GM19193 (cell line): Measurements from ENCODE around the gene UFL1.

Experiments
- POLR2A ChIP-seq: IDR thresholded peaks from 4 replicates; pipeline ENCODE4 v1.6.1; 2011; ENCODE audit not compliant: insufficient read depth, insufficient read length; ENCODE audit errors: extremely low read depth

Gene UFL1

GRCh38 chr6:96521644-96522464 lies at the start of gene UFL1:
Gene UFL1 (plus strand): TSS chr6:96521806. CDS start chr6:96521874, 68 bp downstream.
- TF ChIP-seq POLR2A: peak; percentile 99

GRCh38 chr6:96478695-96479094 lies 42.9 kb upstream of the UFL1 start:
- TF ChIP-seq POLR2A: no peak

- TF ChIP-seq POLR2A: no peak
Observed at GRCh38 chr6:96491926-96492325, 29.7 kb upstream of the UFL1 start.

- no peak for TF ChIP-seq POLR2A
Observed at GRCh38 chr6:96499781-96500180, 21.8 kb upstream of the UFL1 start.

- no peak for TF ChIP-seq POLR2A
Observed at GRCh38 chr6:96502915-96503314, 18.7 kb upstream of the UFL1 start.

- TF ChIP-seq POLR2A: no peak
Observed at GRCh38 chr6:96505363-96505762, 16.2 kb upstream of the UFL1 start.

GRCh38 chr6:96509281-96509680 lies 12.3 kb upstream of the UFL1 start:
- no peak for TF ChIP-seq POLR2A

GRCh38 chr6:96520171-96521115 lies 1.2 kb upstream of the UFL1 start:
- no peak for TF ChIP-seq POLR2A

GRCh38 chr6:96521306-96521643 lies 331 bp upstream of the UFL1 start:
- no peak for TF ChIP-seq POLR2A

- TF ChIP-seq POLR2A: no peak
Observed at GRCh38 chr6:96522465-96523009, 931 bp downstream of the UFL1 start.

- TF ChIP-seq POLR2A: no peak
Observed at GRCh38 chr6:96528193-96528592, 6.6 kb downstream of the UFL1 start.

GRCh38 chr6:96532399-96532798 lies 10.8 kb downstream of the UFL1 start:
- no peak for TF ChIP-seq POLR2A

- TF ChIP-seq POLR2A: no peak
Observed at GRCh38 chr6:96537726-96538125, 16.1 kb downstream of the UFL1 start.

- no peak for TF ChIP-seq POLR2A
Observed at GRCh38 chr6:96542702-96543101, 21.1 kb downstream of the UFL1 start.

GRCh38 chr6:96545882-96546281 lies 24.3 kb downstream of the UFL1 start:
- TF ChIP-seq POLR2A: no peak
